Left renal pelvis (tissue), 4 donors: Measurements from ENCODE around the gene NIPAL1. TPM values are rescaled to one million over a fixed set of nuclear protein-coding genes. Genes with fewer than 3 reads are reported as not detected.
"Not testable (repeated sequence)": the region's sequence is repeated elsewhere in the genome, so short reads cannot be mapped to it uniquely, and the experiment has no call there.

Source experiments
- DNase-seq, 4 donors: peaks; one replicate each; pipeline ENCODE4 v3.0.0-alpha.2; 2013; ENCODE audit warnings: low read depth in 4 of 4, low spot score in 3 of 4
- polyA plus RNA-seq, 4 donors: library from polyadenylated mRNA; unstranded; fragments of 120-200 nt; gene quantifications; one replicate each; pipeline ENCODE4 v1.2.1, GENCODE V29; 2013; ENCODE audit not compliant: insufficient read length in 4 of 4

Gene NIPAL1
- 10 to 100 TPM in 3 of 4 donors, 1 to 10 TPM in 1; 1.2 to 13.2 (median 11.9) TPM for polyA plus RNA-seq

- DNase-seq: peak; percentile 48 to 65 (median 56)
Measured at GRCh38 chr4:48016141-48017107, at the start of gene NIPAL1, which contains the start of gene CNGA1. TSS of gene NIPAL1 (plus strand) at chr4:48016772. CDS start at chr4:48016840, 68 bp downstream. TSS of gene CNGA1 (minus strand) at chr4:48016681. CDS start at chr4:47952689, 63,992 bp downstream.

GRCh38 chr4:47968847-47969246, 47.7 kb upstream of the NIPAL1 start:
- no peak for DNase-seq

DNA sequence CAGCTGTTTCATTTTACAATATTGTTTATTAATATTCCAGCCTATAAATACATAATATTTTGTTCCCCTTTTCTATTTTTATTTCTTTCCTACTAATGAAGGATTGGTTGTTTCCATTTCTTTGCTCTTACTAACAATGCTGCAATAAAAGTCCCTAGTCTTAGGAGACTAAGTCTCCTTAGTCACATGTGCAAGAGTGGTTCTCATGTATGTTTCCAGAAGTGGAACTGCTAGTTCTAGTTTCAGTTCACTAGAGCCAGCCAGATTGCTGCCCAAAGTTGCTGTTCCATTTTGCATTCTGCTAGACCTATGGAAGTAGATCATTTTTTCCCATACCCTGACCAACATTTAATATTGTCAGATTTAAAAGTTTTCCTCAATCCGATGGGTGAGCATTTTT, 44.4 kb upstream of the NIPAL1 start:
- DNase-seq: no peak

GRCh38 chr4:47972721-47973120, 43.9 kb upstream of the NIPAL1 start:
- no peak for DNase-seq

- DNase-seq: no peak
Measured at GRCh38 chr4:47974566-47974965, 42.0 kb upstream of the NIPAL1 start.

- DNase-seq: no peak
Measured at GRCh38 chr4:47990145-47990544, 26.4 kb upstream of the NIPAL1 start.

GRCh38 chr4:47992475-47992874, 24.1 kb upstream of the NIPAL1 start:
- not testable (repeated sequence) for DNase-seq

- no peak for DNase-seq
Measured at GRCh38 chr4:47996021-47996420, 20.6 kb upstream of the NIPAL1 start.

- no peak for DNase-seq
Measured at GRCh38 chr4:48002267-48002666, 14.3 kb upstream of the NIPAL1 start.

GRCh38 chr4:48003568-48003967, 13.0 kb upstream of the NIPAL1 start:
- not testable (repeated sequence) for DNase-seq

DNA sequence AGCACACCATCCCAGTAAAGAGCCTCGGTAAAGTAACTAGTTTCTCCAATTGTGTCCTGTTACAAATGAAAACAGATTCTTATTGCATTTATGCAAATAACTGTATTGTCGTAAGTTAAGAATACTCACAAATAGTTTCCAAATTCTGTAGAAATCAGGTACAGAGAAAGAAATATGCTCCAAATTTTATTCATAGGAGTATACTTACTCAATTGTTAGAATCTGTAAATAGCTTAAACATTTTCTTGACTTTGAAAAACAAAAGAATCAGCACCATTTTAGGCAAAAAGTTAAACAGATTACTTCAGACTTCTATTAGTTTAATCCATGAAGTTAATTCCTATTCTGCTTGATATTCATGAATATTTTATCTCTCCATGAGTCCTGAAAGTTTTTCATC, 10.8 kb upstream of the NIPAL1 start:
- no peak for DNase-seq

DNA sequence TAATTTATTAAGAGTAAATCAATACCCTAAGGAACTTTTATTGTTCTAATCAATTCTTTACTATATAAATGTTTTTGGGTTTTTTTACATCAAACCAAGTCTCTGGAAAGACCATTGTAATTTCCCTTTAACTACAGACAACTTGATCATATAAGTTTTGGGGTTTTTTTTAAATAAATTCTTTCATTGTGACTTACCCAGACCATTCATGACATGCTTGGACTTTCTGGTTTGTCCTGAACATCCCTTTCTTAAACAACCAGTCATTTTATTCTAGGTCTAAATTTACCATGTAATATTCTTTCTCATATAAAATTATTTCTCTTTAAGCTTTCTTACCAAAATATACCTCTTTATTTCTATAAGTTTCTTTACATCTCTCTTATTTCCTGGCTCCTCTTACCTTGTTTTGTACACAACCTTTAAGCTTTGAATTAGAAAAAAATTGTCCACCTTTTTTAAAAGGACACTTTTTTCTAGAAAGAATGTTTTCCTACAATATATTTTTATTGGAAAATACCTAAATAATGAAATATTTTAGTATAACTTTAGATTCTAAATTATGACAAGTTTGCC, 8.5 kb upstream of the NIPAL1 start:
- DNase-seq: no peak

DNA sequence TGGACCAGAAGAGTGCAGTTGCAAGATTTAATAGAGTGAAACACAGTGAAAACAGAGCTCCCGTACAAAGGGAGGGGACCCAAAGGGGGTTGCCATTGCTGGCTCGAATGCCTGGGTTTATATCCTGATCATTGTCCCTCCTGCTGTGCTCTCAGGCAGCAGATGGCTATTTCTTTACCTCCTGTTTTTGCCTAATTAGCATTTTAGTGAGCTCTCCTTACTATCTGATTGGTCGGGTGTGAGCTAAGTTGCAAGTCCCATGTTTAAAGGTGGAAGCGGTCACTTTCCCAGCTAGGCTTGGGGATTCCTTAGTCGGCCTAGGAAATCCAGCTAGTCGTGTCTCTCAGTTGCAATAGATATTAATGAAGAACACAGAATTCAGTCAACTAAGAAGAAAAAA, 5.7 kb upstream of the NIPAL1 start:
- not testable (repeated sequence) for DNase-seq

- no peak for DNase-seq
Measured at GRCh38 chr4:48011722-48012121, 4.8 kb upstream of the NIPAL1 start.

DNA sequence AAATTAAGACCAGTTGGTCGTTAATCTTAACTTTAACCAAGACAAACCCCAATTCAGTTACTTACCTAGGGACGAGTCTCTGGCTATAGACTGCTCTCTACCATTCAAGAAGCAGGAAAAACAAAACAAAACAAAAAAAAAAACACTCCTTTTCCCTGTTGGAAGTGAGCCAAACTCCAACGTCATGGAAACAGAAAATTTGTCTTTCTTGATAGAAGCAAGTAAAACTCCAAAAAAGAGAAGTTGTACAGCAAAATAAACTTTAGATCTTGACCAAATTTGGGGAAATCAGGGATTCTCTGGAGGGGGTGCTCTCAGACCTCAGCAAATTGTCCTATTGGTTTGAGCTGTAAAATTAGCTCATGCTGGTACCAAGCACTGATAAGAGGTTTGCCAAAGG, 3.7 kb upstream of the NIPAL1 start:
- DNase-seq: no peak

- DNase-seq: no peak
Measured at GRCh38 chr4:48015216-48015615, 1.4 kb upstream of the NIPAL1 start.

DNA sequence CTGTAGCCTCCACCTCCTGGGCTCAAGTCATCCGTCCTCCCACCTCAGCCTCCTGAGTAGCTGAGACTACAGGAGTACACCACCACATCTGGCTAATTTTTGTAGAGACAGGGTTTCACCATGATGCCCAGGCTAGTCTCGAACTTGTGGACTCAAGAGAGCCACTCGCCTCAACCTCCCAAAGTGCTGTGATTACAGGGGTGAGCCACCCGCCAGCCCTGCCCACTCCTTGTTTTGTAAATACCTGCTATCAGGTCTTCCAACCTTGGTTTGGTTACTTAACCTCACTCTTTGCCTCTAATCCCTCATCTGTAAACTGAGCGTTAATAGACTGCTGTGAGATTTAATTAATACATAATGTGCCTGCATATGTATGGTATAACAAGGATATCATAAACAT, 894 bp upstream of the NIPAL1 start:
- no peak for DNase-seq

DNA sequence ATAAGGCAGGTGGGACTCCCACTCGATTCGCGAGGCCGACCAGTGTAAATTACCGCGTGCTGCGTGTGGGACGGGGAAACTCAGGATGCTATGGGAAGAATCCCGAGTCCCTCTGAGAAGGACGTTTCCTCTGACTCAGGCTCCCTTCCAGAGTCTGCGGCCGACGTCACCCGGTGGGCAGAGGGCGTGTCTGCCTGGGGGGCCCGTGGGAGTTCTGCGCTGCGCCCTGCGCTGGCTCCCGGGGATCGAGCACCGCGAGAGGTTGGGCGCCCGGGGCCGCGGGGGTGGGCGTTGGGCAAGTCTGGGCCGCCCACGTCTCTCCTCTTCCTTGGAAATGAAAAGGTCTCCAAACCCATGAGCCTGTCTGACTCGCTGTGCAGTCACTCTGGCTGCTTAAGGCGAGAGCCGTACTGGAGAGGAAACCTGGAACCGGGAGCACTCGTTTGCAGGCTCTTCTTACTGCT, 568 bp downstream of the NIPAL1 start:
- DNase-seq: peak in 3 of 4 donors; percentile 15 to 26 (median 22)

- DNase-seq: no peak
Measured at GRCh38 chr4:48018112-48018511, 1.5 kb downstream of the NIPAL1 start.

DNA sequence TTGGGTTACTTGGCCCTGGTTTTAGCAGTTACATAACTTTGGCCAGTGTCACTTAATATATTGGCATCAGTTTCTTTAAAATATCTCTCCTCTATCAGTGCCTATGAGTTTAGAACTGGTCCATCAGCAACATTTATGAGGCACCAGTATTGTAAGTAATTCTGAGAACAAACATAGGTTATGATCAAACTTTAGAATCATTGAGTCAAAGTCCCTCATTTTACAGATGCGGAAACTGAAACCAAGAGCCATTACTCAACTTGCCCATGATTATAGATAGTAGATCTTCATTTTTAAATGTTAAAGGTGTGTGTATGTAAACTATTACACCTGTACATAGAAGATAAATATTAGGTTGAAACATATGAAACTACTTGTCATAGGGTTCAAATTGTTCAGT, 4.5 kb downstream of the NIPAL1 start:
- DNase-seq: no peak

DNA sequence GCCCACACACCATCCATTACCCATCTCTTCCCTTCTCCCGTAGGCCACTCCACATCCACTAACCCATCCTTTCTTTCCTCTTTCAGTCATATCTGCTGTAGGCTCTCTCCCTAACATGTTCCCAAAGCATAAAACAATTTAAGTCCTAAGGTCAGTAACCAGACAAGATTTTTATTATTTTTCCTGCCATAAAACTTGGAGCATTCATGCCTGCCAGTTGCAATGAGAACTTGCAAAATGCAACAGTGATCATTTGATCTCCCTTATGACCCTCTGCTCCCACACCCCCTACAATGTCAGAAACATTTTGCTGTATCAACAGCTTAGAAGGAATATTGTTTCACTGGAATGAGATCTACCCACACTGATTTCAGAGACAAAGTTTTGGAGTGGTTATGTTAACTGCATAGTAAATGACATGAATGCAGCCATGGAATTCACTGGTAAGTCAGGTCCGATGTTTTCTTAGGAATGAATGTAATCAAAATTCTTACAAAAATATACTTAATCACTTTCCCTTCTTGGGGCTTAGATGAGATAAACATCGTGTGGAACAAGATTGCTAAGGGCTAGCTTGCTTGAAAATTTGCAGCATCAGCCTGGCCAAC, 5.7 kb downstream of the NIPAL1 start:
- DNase-seq: no peak
